K562 (cell line): ENCODE data around the gene CACNA1A. TPM values are rescaled to one million over a fixed set of nuclear protein-coding genes. Genes with fewer than 3 reads are reported as not detected.

Experiments used
- ATF4 ChIP-seq: fragments of 450-650 bp; formaldehyde crosslinking; IDR thresholded peaks from 2 replicates; pipeline ENCODE4 v1.4.0; 2022; ENCODE audit warnings: mild to moderate bottlenecking, moderate library complexity
- E2F3 ChIP-seq: fragments of 250-450 bp; sonication (Bioruptor Pico); IDR thresholded peaks from 2 replicates; pipeline ENCODE4 v1.4.0; 2020; ENCODE audit warnings: mild to moderate bottlenecking
- FIP1L1 ChIP-seq: fragments of 200-400 bp; formaldehyde crosslinking; IDR thresholded peaks from 2 replicates; pipeline ENCODE4 v1.6.1; 2018; ENCODE audit warnings: mild to moderate bottlenecking, low read depth, low read length; ENCODE audit not compliant: poor library complexity, severe bottlenecking
- GATAD2A ChIP-seq: fragments of 450-650 bp; IDR thresholded peaks from 2 replicates; pipeline ENCODE4 v1.6.1; 2017
- HNRNPL ChIP-seq: fragments of 200-400 bp; formaldehyde crosslinking; IDR thresholded peaks from 2 replicates; pipeline ENCODE4 v1.6.1; 2017; ENCODE audit warnings: low read depth, mild to moderate bottlenecking, low read length
- KLF6 ChIP-seq: fragments of 250-450 bp; sonication (Bioruptor Pico); IDR thresholded peaks from 2 replicates; pipeline ENCODE4 v1.4.0; 2020; ENCODE audit warnings: mild to moderate bottlenecking, moderate library complexity, borderline replicate concordance
- LEF1 ChIP-seq: fragments of 450-650 bp; IDR thresholded peaks from 2 replicates; pipeline ENCODE4 v1.6.1; 2016; ENCODE audit warnings: mild to moderate bottlenecking
- MECOM ChIP-seq: fragments of 250-450 bp; sonication (Bioruptor Pico); IDR thresholded peaks from 2 replicates; pipeline ENCODE4 v1.8.0; 2022; ENCODE audit warnings: inconsistent platforms
- MTA3 ChIP-seq: fragments of 450-650 bp; formaldehyde crosslinking; IDR thresholded peaks from 2 replicates; pipeline ENCODE4 v1.6.1; 2017; ENCODE audit warnings: mild to moderate bottlenecking, borderline replicate concordance
- PML ChIP-seq: IDR thresholded peaks from 2 replicates; pipeline ENCODE4 v1.6.1; 2012; ENCODE audit warnings: low read length, inconsistent platforms
- RUNX1 ChIP-seq: sonication (generic); IDR thresholded peaks from 2 replicates; pipeline ENCODE4 v1.6.1; 2016; ENCODE audit warnings: antibody characterized with exemption, low read depth
- SIN3A ChIP-seq, 2 experiments: fragments of 150-350 bp in 1 of 2; IDR thresholded peaks; 2 replicates each; pipeline ENCODE4 v1.6.1; 2011 to 2016; ENCODE audit warnings: borderline replicate concordance in 2 of 2, low read depth in 2 of 2, low read length in 2 of 2, mild to moderate bottlenecking in 2 of 2, moderate library complexity in 2 of 2; ENCODE audit not compliant: control insufficient read depth in 1 of 2
- SIX5 ChIP-seq, 2 experiments: IDR thresholded peaks; 2 replicates each; pipeline ENCODE4 v1.6.1; 2011; ENCODE audit warnings: low read length in 2 of 2, borderline replicate concordance in 1 of 2, low read depth in 1 of 2, mild to moderate bottlenecking in 1 of 2, moderate library complexity in 1 of 2; ENCODE audit not compliant: insufficient read depth in 1 of 2
- SRSF3 ChIP-seq: fragments of 200-400 bp; formaldehyde crosslinking; IDR thresholded peaks from 2 replicates; pipeline ENCODE4 v1.6.1; 2016; ENCODE audit warnings: mild to moderate bottlenecking, low read length, moderate library complexity; ENCODE audit not compliant: insufficient read depth
- TGIF2 ChIP-seq: sonication (generic); formaldehyde crosslinking; IDR thresholded peaks from 2 replicates; pipeline ENCODE4 v1.8.1; 2022; ENCODE audit warnings: mild to moderate bottlenecking, missing genetic modification reagents, moderate library complexity
- ZNF274 ChIP-seq: IDR thresholded peaks from 2 replicates; pipeline ENCODE4 v1.6.1; 2011; ENCODE audit warnings: low read depth, mild to moderate bottlenecking, low read length, moderate library complexity, borderline replicate concordance
- ZNF436 ChIP-seq: fragments of 250-450, 450-650 bp; sonication (Bioruptor Pico); formaldehyde crosslinking; IDR thresholded peaks from 2 replicates; pipeline ENCODE4 v1.7.0; 2020; ENCODE audit warnings: mild to moderate bottlenecking
- polyA plus RNA-seq, 8 experiments: library from polyadenylated mRNA; depleted of rRNA in 4 of 8; stranded (reverse) in 5 of 8; unstranded in 3 of 8; fragments of >200 nt; fragmentation: Nextera tagmentation in 2 of 8; fragmentation: Illumina TruSeq in 1 of 8; extraction: Ambion mirVana in 2 of 8; extraction: Trizol in 1 of 8; gene quantifications; 2 replicates each; pipeline versions ENCODE4 v1.2.1 to v1.2.3, GENCODE V29; 2011 to 2014; ENCODE audit warnings: inconsistent platforms in 1 of 8, missing spikeins in 1 of 8
- total RNA-seq, 7 experiments: library from RNA; depleted of rRNA in 6 of 7; stranded (reverse); fragments of >200 nt in 6 of 7; fragmentation: Illumina TruSeq in 2 of 7; extraction: Trizol in 2 of 7; gene quantifications; 2 replicates each; pipeline versions ENCODE4 v1.2.1 to v1.2.3, GENCODE V29; 2011 to 2021; ENCODE audit warnings: low replicate concordance in 1 of 7
- TF ChIP-seq, protein P1 (sequence below): fragments of 250-450 bp; sonication (Bioruptor Pico); IDR thresholded peaks from 2 replicates; pipeline ENCODE4 v1.4.0; 2020; ENCODE audit warnings: mild to moderate bottlenecking, moderate library complexity, borderline replicate concordance
- TF ChIP-seq, protein P2 (sequence below), 3 experiments: fragments of 200-800 bp in 1 of 3; fragments of 250-450 bp in 1 of 3; fragments of 450-650 bp in 1 of 3; sonication (Bioruptor Pico) in 1 of 3; sonication (Bioruptor generic) in 1 of 3; formaldehyde crosslinking in 1 of 3; IDR thresholded peaks; 2 replicates each; pipeline versions ENCODE4 v1.6.1 to v1.8.0; 2016 to 2022; ENCODE audit warnings: mild to moderate bottlenecking in 2 of 3, missing genetic modification characterization in 2 of 3, missing compliant biosample characterization in 1 of 3, moderate library complexity in 1 of 3

CACNA1A gene
- total and polyA plus RNA-seq, 9 of the 15 experiments (the other 6 are each of a cell fraction or from before 2014, with no cell fraction given), result 0.03 to 0.20 (median 0.09) TPM; not detected in 1

DNA sequence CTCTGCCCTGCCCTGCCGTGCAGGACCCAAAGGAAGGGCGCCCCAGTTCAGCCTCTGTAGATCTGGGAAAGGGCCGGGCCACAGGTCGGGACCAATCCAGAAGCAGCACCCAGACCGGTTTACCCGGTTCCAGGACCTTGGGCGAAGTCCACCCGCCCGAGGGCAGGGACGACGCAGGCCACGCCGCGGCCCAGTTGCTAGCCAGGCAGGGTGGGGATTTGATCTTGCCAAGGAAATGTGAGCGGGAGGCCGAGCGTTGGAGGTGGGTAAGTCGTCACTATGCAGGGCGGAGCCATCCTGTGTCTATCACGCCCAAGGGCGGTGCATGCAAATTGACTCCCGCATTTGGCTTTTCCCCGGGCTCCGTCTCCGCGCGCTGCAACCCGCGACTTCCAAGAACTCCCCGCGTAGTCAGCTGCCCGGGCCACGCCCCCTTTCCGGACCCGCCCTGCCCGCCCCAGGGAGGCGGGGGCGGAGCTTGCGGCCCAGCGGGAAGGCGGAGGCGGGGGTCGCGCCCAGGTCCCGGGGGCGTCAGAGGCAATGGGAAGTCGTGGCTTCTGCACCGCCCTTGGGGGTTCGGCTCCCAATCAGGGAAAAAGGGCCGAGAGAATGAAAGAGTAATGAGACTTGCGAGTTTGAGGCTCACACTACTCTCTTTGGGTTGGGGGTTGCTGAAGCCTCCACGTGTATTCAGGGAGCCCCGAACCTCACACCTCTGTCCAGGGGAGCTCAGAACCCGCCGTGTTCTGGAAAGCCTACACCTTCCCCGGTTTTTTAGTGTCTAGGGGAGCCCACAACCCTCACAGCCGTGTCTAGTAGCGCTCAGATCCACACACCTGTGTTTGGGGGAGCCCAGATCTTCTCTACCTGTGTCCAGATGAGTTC lies 343.3 kb downstream of the CACNA1A start (continued):
- TF ChIP-seq ATF4 (CRISPR knock-in tag) (0 out of 2 replicates have a peak, but pooled peaks have one; percentile 13), LEF1 (no peak), GATAD2A (peak; percentile 19; the same call in 1 of the 2 replicates), FIP1L1 (no peak), PML (no peak), E2F3 (CRISPR knock-in tag) (peak; percentile 56; the same call in 1 of the 2 replicates), ZNF274 (no peak), SRSF3 (no peak), TGIF2 (no peak), KLF6 (CRISPR knock-in tag) (0 out of 2 replicates have a peak, but pooled peaks have one; percentile 14), SIN3A (IDR thresholded peaks at IDR 0.05; ENCODE audit: borderline replicate concordance in 2 of 2, control insufficient read depth in 1 of 2, low read depth in 2 of 2, low read length in 2 of 2) (0 out of 4 replicates have a peak, but pooled peaks of 1 of the 2 experiments have one; percentile 35), HNRNPL (no peak), MTA3 (peak; percentile 88; the same call in 1 of the 2 replicates), MECOM (CRISPR knock-in tag) (0 out of 2 replicates have a peak, but pooled peaks have one; percentile 1), SIX5 (IDR thresholded peaks at IDR 0.05; ENCODE audit: borderline replicate concordance in 1 of 2, insufficient read depth in 1 of 2, low read depth in 1 of 2, low read length in 2 of 2) (0 out of 4 replicates have a peak, but pooled peaks of 1 of the 2 experiments have one; percentile 2), ZNF436 (CRISPR knock-in tag) (no peak), RUNX1 (0 out of 2 replicates have a peak, but pooled peaks have one; percentile 22)
- TF ChIP-seq, protein P1, sequence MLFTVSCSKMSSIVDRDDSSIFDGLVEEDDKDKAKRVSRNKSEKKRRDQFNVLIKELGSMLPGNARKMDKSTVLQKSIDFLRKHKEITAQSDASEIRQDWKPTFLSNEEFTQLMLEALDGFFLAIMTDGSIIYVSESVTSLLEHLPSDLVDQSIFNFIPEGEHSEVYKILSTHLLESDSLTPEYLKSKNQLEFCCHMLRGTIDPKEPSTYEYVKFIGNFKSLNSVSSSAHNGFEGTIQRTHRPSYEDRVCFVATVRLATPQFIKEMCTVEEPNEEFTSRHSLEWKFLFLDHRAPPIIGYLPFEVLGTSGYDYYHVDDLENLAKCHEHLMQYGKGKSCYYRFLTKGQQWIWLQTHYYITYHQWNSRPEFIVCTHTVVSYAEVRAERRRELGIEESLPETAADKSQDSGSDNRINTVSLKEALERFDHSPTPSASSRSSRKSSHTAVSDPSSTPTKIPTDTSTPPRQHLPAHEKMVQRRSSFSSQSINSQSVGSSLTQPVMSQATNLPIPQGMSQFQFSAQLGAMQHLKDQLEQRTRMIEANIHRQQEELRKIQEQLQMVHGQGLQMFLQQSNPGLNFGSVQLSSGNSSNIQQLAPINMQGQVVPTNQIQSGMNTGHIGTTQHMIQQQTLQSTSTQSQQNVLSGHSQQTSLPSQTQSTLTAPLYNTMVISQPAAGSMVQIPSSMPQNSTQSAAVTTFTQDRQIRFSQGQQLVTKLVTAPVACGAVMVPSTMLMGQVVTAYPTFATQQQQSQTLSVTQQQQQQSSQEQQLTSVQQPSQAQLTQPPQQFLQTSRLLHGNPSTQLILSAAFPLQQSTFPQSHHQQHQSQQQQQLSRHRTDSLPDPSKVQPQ (CRISPR knock-in tag), result 0 out of 2 replicates have a peak, but pooled peaks have one; percentile 24
- TF ChIP-seq, protein P2, sequence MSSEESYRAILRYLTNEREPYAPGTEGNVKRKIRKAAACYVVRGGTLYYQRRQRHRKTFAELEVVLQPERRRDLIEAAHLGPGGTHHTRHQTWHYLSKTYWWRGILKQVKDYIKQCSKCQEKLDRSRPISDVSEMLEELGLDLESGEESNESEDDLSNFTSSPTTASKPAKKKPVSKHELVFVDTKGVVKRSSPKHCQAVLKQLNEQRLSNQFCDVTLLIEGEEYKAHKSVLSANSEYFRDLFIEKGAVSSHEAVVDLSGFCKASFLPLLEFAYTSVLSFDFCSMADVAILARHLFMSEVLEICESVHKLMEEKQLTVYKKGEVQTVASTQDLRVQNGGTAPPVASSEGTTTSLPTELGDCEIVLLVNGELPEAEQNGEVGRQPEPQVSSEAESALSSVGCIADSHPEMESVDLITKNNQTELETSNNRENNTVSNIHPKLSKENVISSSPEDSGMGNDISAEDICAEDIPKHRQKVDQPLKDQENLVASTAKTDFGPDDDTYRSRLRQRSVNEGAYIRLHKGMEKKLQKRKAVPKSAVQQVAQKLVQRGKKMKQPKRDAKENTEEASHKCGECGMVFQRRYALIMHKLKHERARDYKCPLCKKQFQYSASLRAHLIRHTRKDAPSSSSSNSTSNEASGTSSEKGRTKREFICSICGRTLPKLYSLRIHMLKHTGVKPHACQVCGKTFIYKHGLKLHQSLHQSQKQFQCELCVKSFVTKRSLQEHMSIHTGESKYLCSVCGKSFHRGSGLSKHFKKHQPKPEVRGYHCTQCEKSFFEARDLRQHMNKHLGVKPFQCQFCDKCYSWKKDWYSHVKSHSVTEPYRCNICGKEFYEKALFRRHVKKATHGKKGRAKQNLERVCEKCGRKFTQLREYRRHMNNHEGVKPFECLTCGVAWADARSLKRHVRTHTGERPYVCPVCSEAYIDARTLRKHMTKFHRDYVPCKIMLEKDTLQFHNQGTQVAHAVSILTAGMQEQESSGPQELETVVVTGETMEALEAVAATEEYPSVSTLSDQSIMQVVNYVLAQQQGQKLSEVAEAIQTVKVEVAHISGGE (CRISPR knock-in tag; IDR thresholded peaks at IDR 0.05), result no peak
